ENCODE measurements around the gene ADAMTS9. TPM values are rescaled to one million over a fixed set of nuclear protein-coding genes. Genes with fewer than 3 reads are reported as not detected.

The ADAMTS9 gene
- total and polyA plus RNA-seq, 10 of the 15 experiments (the other 5 are each of a cell fraction or from before 2014, with no cell fraction given), result 0.08 TPM; not detected in 9

DNA sequence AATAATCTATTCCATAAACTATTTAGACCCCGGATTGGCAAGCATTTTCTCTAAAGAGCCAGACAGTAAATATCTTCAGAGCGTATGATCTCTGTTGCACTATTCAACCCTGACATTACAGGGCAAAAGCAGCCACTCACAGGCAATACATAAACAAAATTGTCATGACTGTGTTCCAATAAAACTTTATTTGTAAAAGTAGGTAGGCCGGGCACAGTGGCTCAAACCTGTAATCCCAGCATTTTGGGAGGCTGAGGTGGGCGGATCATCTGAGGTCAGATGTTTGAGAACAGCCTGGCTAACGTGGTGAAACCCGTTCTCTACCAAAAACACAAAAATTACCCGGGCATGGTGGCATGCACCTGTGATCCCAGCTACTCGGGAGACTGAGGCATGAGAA is 66.5 kb downstream of the ADAMTS9 start:
- no peak for FAIRE-seq
- SMC1A ChIA-PET (ENCODE audit: uncharacterized antibody, unreplicated experiment), result no interaction called here
- ATAC-seq, result no peak
- H4K20me1 ChIP-seq (ENCODE audit: control insufficient read depth, insufficient read depth), result no peaks in the 10 kb centered on the region; the same call in 1 of the 2 replicates
- no peak overlapping the region for H3K4me2 ChIP-seq (ENCODE audit: control insufficient read depth, insufficient read depth)
- H3K9me3 ChIP-seq (replicated peaks; ENCODE audit: control insufficient read depth, insufficient read depth, low read length), result no peaks in the 10 kb centered on the region
- no peaks in the 10 kb centered on the region for H3K4me1 ChIP-seq (ENCODE audit: control insufficient read depth, insufficient read depth, low read length)
- POLR2A ChIA-PET, result interaction anchor here (0.6 kb wide), 1 partner anchor 859 kb away, joined by 4 read pairs; no protein-coding TSS in a partner anchor
- intact Hi-C loops (cut with micrococcal nuclease; ENCODE audit: unreplicated experiment), result no loop called here
- H3K79me2 ChIP-seq (ENCODE audit: control insufficient read depth, insufficient read depth, low read length), result no peaks in the 10 kb centered on the region
- no peak for DNase-seq (ENCODE audit: low read depth, low spot score)
- no peak overlapping the region for H2AFZ ChIP-seq (ENCODE audit: control insufficient read depth, low read depth, low read length)
- TF ChIP-seq CHD2 (IDR thresholded peaks at IDR 0.05; ENCODE audit: borderline replicate concordance, low read depth, low read length) (no peak), CHD4 (IDR thresholded peaks at IDR 0.05) (no peak), NFYA (IDR thresholded peaks at IDR 0.05; ENCODE audit: borderline replicate concordance, low read depth, low read length) (no peak), ETV6 (conservative IDR thresholded peaks at IDR 0.05 in 1 of 2, IDR thresholded peaks at IDR 0.05 in 1 of 2; ENCODE audit: borderline replicate concordance in 1 of 2, low read depth in 1 of 2) (no peak), CBX3 (IDR thresholded peaks at IDR 0.05; ENCODE audit: borderline replicate concordance, low read depth) (no peak), RELA (IDR thresholded peaks at IDR 0.05; ENCODE audit: borderline replicate concordance, partially characterized antibody) (no peak), ZNF622 (IDR thresholded peaks at IDR 0.05) (no peak), TBL1XR1 (IDR thresholded peaks at IDR 0.05; ENCODE audit: low read depth, low read length) (no peak), ZNF217 (IDR thresholded peaks at IDR 0.05) (no peak), CUX1 (IDR thresholded peaks at IDR 0.05; ENCODE audit: insufficient replicate concordance, low read depth, low read length) (no peak), ZNF207 (IDR thresholded peaks at IDR 0.05; ENCODE audit: borderline replicate concordance) (no peak)
- no peak overlapping the region for H3K27ac ChIP-seq (ENCODE audit: control insufficient read depth, insufficient read depth)
- 41% methylated on average over 8 of the region's 8 CpGs for WGBS (ENCODE audit: insufficient coverage, insufficient replicate concordance, low lambda C conversion rate, missing lambda C conversion rate)
- no peaks in the 10 kb centered on the region for H3K27me3 ChIP-seq (replicated peaks in 1 of 2; ENCODE audit: control insufficient read depth in 2 of 2, insufficient read depth in 2 of 2, low read length in 1 of 2)
- no peaks in the 10 kb centered on the region for H3K36me3 ChIP-seq (ENCODE audit: control insufficient read depth in 2 of 2, insufficient read depth in 2 of 2, low read length in 1 of 2)
- BruUV-seq (replicated peaks), result no TSS peak
- no peak overlapping the region for H3K9ac ChIP-seq (ENCODE audit: control insufficient read depth, insufficient read depth, low read length)
- H3K4me3 ChIP-seq, result no peak overlapping the region
- CTCF ChIA-PET, result no interaction called here
- RAD21 ChIA-PET (ENCODE audit: unreplicated experiment), result no interaction called here
- in situ Hi-C loops (cut with MboI), result no loop called here
